GM12878 (cell line): ENCODE measurements around the gene ROBO1. TPM values are rescaled to one million over a fixed set of nuclear protein-coding genes. Genes with fewer than 3 reads are reported as not detected.

Source experiments
- ATAC-seq: fragments of 200-7000 bp; cut with Tn5 transposase; 3 replicates; pipeline ENCODE4 v1.9.1; 2020; ENCODE audit warnings: mild to moderate bottlenecking, moderate library complexity
- BruUV-seq: library from RNA; stranded (reverse); fragments of 400-500 nt; replicated peaks from 2 replicates; lab custom pipeline; 2021; lab: Mats Ljungman, UMichigan
- CTCF ChIA-PET: fragments of 300-600 bp; sonication (Branson Sonifier 250); formaldehyde crosslinking; extraction: SDS; loops from one replicate; lab custom pipeline; 2021; ENCODE audit warnings: inconsistent platforms; lab: Yijun Ruan, JAX
- POLR2A ChIA-PET: fragments of 350-600 bp; formaldehyde crosslinking; extraction: SDS; loops from one replicate; lab custom pipeline; 2021; ENCODE audit warnings: inconsistent platforms; lab: Charles Lee
- RAD21 ChIA-PET: fragments of 300-600 bp; sonication (Branson Sonifier 250); formaldehyde crosslinking; loops from one replicate; lab custom pipeline; 2023; ENCODE audit warnings: antibody characterized with exemption; ENCODE audit not compliant: unreplicated experiment; lab: Charles Lee
- SMC1A ChIA-PET: fragments of 300-600 bp; sonication (Branson Sonifier 250); formaldehyde crosslinking; loops from one replicate; lab custom pipeline; 2023; ENCODE audit not compliant: unreplicated experiment, uncharacterized antibody; lab: Charles Lee
- DNase-seq: peaks from one replicate; pipeline ENCODE4 v3.0.0-alpha.2; 2011; ENCODE audit warnings: low read depth, low spot score
- FAIRE-seq: peaks from 3 replicates; lab custom pipeline; 2011; peaks lifted over from hg19 to GRCh38; lab: Jason Lieb, UNC
- H2AFZ ChIP-seq: 2 replicates; pipeline ENCODE4 v1.6.0; 2011; ENCODE audit warnings: low read depth, low read length, control low read depth; ENCODE audit not compliant: control insufficient read depth
- H3K27ac ChIP-seq: 2 replicates; pipeline ENCODE4 v1.5.1; 2011; ENCODE audit warnings: control low read depth; ENCODE audit not compliant: control insufficient read depth, insufficient read depth
- H3K27me3 ChIP-seq, 2 experiments: replicated peaks in 1 of 2; 2 replicates each; pipeline versions ENCODE4 v1.6.0 to v1.6.1; 2011; ENCODE audit warnings: low read length in 1 of 2; ENCODE audit not compliant: control insufficient read depth in 2 of 2, insufficient read depth in 2 of 2
- H3K36me3 ChIP-seq, 2 experiments: 2 replicates each; pipeline ENCODE4 v1.5.1; 2011; ENCODE audit warnings: low read length in 1 of 2; ENCODE audit not compliant: control insufficient read depth in 2 of 2, insufficient read depth in 2 of 2
- H3K4me1 ChIP-seq: 2 replicates; pipeline ENCODE4 v1.6.1; 2011; ENCODE audit warnings: mild to moderate bottlenecking, low read length, moderate library complexity, mixed read lengths; ENCODE audit not compliant: control insufficient read depth, insufficient read depth
- H3K4me2 ChIP-seq: 2 replicates; pipeline ENCODE4 v1.6.0; 2011; ENCODE audit warnings: control low read depth; ENCODE audit not compliant: control insufficient read depth, insufficient read depth
- H3K4me3 ChIP-seq: fragments of 200-600 bp; sonication (generic); 2 replicates; pipeline ENCODE4 v1.5.1; 2016
- H3K79me2 ChIP-seq: 2 replicates; pipeline ENCODE4 v1.6.0; 2011; ENCODE audit warnings: low read length; ENCODE audit not compliant: control insufficient read depth, insufficient read depth
- H3K9ac ChIP-seq: 2 replicates; pipeline ENCODE4 v1.8.0; 2011; ENCODE audit warnings: low read length, control low read depth, mixed read lengths; ENCODE audit not compliant: control insufficient read depth, insufficient read depth
- H3K9me3 ChIP-seq: replicated peaks from 3 replicates; pipeline ENCODE4 v1.5.1; 2011; ENCODE audit warnings: mild to moderate bottlenecking, low read length; ENCODE audit not compliant: control insufficient read depth, insufficient read depth
- H4K20me1 ChIP-seq: 2 replicates; pipeline ENCODE4 v1.6.0; 2011; ENCODE audit not compliant: control insufficient read depth, insufficient read depth
- CHD4 ChIP-seq: fragments of 200-600 bp; sonication (generic); IDR thresholded peaks from 2 replicates; pipeline ENCODE4 v1.6.1; 2016; ENCODE audit warnings: mild to moderate bottlenecking
- NR2C1 ChIP-seq: fragments of 450-650 bp; IDR thresholded peaks from 2 replicates; pipeline ENCODE4 v1.6.1; 2017; ENCODE audit warnings: antibody characterized with exemption, mild to moderate bottlenecking, moderate library complexity
- SUPT20H ChIP-seq: IDR thresholded peaks from 2 replicates; pipeline ENCODE4 v1.6.1; 2011; ENCODE audit warnings: low read depth, mild to moderate bottlenecking, low read length, moderate library complexity, borderline replicate concordance; ENCODE audit not compliant: control insufficient read depth
- ZNF217 ChIP-seq: fragments of 450-650 bp; IDR thresholded peaks from 2 replicates; pipeline ENCODE4 v1.6.1; 2017; ENCODE audit warnings: antibody characterized with exemption, mild to moderate bottlenecking
- ZNF687 ChIP-seq: fragments of 450-650 bp; IDR thresholded peaks from 2 replicates; pipeline ENCODE4 v1.6.1; 2017; ENCODE audit warnings: mild to moderate bottlenecking, moderate library complexity
- WGBS: methylation state at CpG from one replicate; pipeline ENCODE4 v1.1.6; 2016; ENCODE audit warnings: low lambda C conversion rate; ENCODE audit not compliant: insufficient replicate concordance, insufficient coverage; ENCODE audit errors: missing lambda C conversion rate; 5-methylcytosine and 5-hydroxymethylcytosine counted together
- in situ Hi-C: fragments of 300-500 bp; cut with MboI; formaldehyde crosslinking; loops from 9 replicates; pipeline ENCODE4 v1.14.3; 2018; ENCODE audit warnings: mixed read lengths
- intact Hi-C: fragments of 100-400 bp; cut with micrococcal nuclease; formaldehyde crosslinking; loops from one replicate; pipeline ENCODE4 v1.14.2; 2022; ENCODE audit not compliant: unreplicated experiment
- polyA plus RNA-seq, 11 experiments: library from polyadenylated mRNA; depleted of rRNA in 4 of 11; unstranded in 6 of 11; stranded (reverse) in 5 of 11; fragments of >200 nt; fragmentation: Nextera tagmentation in 4 of 11; fragmentation: Illumina TruSeq in 1 of 11; extraction: Ambion mirVana in 4 of 11; extraction: Trizol in 1 of 11; gene quantifications; 1 replicate in 1 of 11; 2 replicates in 10 of 11; pipeline versions ENCODE4 v1.2.1 to v1.2.3, GENCODE V29; 2011 to 2016; ENCODE audit warnings: inconsistent platforms in 2 of 11, missing spikeins in 2 of 11, low read depth in 1 of 11
- total RNA-seq, 4 experiments: library from RNA; depleted of rRNA in 3 of 4; stranded (reverse); fragments of >200 nt in 3 of 4; fragmentation: Illumina TruSeq in 1 of 4; extraction: Trizol in 1 of 4; gene quantifications; 2 replicates each; pipeline versions ENCODE4 v1.2.1 to v1.2.3, GENCODE V29; 2013 to 2021

ROBO1 gene
- total and polyA plus RNA-seq, 10 of the 15 experiments (the other 5 are each of a cell fraction or from before 2014, with no cell fraction given) = 0.29 to 46.5 (median 1.2) TPM

GRCh38 chr3:79161941-79162340, 605.9 kb downstream of the ROBO1 start:
- no TSS peak for BruUV-seq
- H3K4me1 ChIP-seq = no peaks in the 10 kb centered on the region
- ChIA-PET CTCF (no interaction called here), POLR2A (no interaction called here), RAD21 (interaction anchor here (1.0 kb wide), 1 partner anchor 200 kb away, joined by 3 read pairs; no protein-coding TSS in a partner anchor), SMC1A (no interaction called here)
- in situ Hi-C loops = no loop called here
- FAIRE-seq (no peak), DNase-seq (no peak), ATAC-seq (no peak)
- H3K4me3 ChIP-seq = no peak overlapping the region
- no peaks in the 10 kb centered on the region for H4K20me1 ChIP-seq
- H3K79me2 ChIP-seq = no peaks in the 10 kb centered on the region
- no peak overlapping the region for H2AFZ ChIP-seq
- no peaks in the 10 kb centered on the region for H3K9me3 ChIP-seq
- no peak overlapping the region for H3K27ac ChIP-seq
- no peaks in the 10 kb centered on the region for H3K36me3 ChIP-seq
- no peak overlapping the region for H3K4me2 ChIP-seq
- TF ChIP-seq NR2C1 (no peak), SUPT20H (no peak), ZNF687 (no peak), CHD4 (no peak), ZNF217 (no peak)
- H3K27me3 ChIP-seq = no peaks in the 10 kb centered on the region
- 0% methylated on average over 1 of the region's 1 CpG for WGBS
- H3K9ac ChIP-seq = no peak overlapping the region
- intact Hi-C loops = no loop called here
